NCI-H2196 (cell line): ENCODE results near the gene IFT122.

ENCODE experiments used
- DNase-seq: peaks from one replicate; lab custom pipeline; 2025; ENCODE audit not compliant: unreplicated experiment; lab: John Stamatoyannopoulos, UW

Gene IFT122

DNA sequence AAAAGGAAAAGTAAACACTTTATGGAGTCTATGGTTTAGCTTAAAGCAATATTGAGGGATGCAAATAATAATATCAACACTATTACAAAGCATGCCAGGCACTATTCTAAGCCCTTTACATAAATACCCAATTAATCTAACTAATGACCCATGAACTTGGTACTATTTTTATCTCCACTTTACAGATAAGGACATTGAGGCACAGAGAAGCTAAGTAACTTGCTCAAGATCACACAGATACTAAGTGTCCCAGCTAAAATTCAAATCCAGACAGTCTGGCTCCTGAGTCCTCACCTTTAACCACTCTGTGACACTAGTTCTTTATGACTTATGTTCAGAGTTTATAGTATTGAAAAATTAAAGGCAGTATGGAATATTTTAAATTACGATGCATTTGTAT lies 5.9 kb upstream of the IFT122 start:
- no peak for DNase-seq

DNA sequence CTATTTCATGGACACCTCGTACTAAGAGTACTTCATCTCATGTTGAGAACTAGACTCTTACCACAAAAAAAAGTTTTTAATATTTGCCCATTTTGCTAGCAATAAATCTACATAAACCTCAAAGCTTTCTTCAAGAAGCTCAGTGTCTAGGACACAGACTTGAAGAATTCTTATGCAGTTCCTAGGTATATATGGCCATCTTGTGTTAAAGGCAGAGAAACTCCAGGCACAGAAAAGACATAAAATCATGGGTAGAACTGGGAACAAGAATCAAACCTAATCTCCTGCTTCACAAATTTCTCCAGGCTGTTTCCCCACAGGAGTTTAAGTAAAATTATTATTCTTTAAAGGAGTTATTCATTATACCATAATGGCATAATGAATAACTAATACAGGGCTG lies 4.7 kb upstream of the IFT122 start:
- no peak for DNase-seq

DNA sequence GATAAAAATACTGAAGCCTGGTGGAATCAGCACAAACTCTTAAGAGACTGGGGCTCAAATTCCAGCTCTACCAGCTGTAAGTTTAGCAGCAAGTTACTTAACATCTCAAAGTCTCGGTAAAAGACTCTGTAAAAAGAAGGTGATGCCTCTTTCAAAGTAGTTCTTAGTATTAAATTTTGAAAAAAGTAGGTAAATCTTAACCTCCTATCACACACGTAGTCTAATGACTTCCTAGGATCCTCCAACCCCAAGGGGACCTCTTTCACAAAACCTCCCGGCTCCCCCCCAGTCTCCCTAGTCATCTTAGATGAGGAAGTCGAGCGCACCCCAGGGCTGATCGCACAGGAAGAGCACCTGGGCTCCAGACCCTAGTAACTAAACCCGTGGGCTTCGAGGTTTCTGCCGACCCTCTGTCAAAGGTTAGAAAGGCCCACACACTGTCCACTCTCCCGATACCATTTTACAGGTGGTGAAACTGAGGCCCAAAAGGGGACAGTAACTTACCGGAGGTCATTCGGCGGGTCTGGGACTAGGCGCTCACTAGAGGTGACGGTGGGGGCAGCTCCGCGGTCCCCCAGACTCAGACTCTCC lies 703 bp upstream of the IFT122 start:
- DNase-seq = no peak

DNA sequence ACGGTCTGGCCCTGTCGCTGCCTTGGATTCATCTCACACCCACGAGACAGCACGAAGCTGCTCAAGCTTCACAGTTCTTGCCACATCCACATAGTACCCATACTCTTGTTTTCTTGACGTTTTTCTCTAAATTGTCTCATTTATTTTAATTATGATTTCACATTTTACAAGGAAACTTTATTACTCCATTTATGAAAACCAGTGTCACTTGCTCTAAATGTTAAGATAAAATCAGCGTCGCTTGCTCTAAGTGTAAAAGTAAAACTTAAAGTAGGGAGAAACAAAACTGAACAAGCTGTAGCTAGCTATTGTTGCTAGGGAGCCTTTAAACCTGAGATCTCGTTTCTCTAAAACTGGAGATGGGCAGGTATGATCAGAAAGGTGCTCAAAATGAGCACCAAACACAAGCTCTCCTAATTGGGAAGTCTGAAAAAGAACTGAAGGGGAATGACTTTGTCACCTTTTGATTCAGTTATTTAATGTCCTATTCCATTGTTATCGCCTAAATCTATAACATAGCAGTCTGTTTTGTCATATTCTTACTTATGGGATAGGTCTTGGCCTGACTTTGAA lies 680 bp downstream of the IFT122 start:
- no peak for DNase-seq

DNA sequence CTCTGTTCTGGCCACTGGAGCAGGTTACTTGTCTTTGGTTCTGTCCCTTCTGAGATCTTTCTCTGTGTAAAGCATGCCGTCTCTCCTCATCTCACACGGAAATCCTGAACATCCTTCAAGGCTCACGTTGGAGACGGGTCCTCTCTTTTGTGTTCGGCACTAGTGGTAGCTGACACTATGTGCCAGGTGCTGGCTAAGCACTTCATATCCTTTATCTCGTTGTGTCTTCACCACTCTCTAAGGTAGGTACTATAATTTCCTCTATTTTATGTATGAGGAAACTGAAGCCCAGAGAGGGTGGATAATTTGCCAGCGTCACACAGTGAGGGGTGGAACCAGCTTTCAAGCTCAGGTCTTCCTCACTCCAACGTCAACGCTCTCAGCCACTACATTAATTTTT lies 1.2 kb downstream of the IFT122 start:
- no peak for DNase-seq

DNA sequence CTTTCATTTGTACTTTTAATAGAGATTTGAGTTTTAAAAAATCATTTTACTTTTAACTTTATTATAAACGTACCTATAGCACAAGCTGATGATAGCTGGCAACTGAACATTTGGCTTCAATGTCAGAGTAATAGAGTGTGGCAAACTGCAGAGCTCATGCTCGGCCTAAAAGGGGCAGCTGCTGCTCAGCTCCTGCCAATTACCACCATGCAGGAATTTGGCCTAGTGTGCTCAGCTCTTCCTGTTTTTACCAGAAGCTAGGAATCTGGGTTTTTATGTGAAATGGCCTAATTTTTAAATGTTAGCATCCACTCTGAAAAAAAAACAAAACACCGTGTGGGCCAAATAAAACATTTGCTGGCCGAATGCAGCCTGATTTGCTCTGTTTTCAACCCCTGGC lies 1.8 kb downstream of the IFT122 start:
- DNase-seq = no peak

DNA sequence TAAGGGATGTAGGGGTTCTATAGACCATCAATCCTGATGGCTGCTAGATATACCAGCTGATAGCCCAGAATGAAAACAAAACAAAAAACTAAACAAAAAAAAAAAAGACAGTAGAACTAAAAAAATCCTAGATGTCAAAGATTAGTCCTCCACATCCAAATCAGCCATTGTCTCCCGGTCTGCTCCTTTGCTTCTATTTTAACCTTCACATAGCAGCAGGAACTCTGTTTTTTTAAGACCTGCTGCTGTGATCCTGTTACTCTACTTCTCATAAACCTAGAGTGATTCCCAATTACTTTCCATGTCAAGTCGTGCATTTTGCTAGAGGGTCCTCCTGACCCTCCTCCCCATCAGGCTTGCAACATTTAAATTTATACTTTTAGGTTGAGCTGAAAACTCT lies 2.5 kb downstream of the IFT122 start:
- DNase-seq = no peak

DNA sequence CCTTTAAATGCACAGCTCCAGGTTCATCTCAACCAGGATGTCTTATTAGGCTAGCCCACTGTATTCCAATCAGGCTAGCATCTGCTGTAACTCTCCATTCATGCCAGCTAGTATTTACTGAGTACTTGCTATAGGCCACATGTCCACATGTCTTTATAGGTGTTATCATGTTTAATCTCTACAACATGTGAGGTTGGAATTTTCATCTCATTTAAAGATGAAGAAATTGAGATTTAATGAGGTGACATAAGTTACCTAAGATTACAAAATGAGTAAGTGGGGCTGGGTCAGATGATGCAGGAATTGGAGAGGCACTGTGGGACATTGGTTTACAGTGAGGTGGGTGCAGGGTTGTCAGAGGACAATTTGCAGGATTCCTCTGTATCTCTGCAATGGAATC lies 2.9 kb downstream of the IFT122 start:
- DNase-seq = no peak

DNA sequence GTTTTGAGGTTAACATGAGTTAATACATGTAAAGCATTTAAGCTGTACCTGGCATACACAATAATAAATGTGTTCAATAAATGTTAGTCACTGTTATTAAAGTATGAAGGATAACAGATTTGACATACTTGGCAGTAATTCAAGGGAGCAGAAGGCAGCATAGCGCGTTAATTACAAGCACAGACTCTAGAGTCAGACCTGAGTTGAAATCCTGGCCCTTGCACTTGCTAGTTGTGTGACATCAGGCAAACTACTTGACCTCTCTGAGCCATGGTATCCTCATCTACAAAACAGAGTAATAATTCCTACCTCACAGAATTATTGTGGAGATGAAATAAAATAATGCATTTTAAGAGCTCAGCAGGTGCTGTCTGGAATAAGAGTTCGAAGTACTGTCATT lies 5.4 kb downstream of the IFT122 start:
- no peak for DNase-seq

DNA sequence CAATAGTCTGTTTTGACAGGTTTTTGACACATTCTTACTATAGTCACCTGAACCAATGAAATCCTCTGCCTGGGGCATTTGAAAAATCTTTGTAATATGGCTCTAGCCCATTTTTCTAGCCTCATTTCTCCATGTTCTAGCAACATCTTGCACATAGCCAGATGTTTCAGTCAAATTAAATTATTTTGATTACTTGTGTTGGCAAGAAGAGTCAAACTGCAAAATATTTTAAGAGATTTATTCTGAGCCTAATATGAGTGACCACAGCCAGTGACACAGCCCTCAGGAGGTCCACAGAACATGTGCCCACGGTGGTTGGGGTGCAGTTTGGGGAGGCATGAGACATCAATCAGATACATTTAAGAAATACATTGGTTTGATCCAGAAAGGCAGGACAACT lies 6.9 kb downstream of the IFT122 start:
- no peak for DNase-seq

DNA sequence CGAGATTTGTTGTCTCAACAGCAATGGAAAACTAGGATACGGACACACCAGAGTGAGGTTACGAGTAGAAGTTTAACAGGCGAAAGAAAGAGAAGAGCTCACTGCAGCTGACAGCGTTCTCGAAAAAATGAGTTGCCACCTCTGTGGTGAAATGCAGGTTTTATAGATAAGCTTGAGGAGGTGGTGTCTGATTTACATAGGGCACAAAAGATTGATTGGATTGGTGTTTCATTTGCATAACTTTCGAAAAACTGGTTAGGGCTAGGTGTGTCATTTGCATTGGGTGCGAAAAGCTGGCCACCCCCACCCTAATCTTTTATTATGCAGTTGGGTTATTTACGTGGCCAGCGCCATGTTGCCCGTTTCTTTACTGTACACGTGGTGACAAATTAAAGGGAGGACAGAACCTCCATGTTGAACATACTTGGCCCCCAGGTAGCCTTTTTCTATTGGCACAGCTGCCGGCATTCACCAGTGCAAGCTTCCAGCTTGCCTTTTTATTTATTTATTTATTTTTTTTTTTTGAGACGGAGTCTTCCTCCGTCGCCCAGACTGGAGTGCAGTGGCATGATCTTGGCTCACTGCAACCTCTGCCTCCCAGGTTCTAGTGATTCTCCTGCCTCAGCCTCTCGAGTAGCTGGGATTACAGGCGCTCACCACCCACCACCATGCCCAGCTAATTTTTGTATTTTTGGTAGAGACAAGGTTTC lies 8.3 kb downstream of the IFT122 start:
- DNase-seq = no peak

DNA sequence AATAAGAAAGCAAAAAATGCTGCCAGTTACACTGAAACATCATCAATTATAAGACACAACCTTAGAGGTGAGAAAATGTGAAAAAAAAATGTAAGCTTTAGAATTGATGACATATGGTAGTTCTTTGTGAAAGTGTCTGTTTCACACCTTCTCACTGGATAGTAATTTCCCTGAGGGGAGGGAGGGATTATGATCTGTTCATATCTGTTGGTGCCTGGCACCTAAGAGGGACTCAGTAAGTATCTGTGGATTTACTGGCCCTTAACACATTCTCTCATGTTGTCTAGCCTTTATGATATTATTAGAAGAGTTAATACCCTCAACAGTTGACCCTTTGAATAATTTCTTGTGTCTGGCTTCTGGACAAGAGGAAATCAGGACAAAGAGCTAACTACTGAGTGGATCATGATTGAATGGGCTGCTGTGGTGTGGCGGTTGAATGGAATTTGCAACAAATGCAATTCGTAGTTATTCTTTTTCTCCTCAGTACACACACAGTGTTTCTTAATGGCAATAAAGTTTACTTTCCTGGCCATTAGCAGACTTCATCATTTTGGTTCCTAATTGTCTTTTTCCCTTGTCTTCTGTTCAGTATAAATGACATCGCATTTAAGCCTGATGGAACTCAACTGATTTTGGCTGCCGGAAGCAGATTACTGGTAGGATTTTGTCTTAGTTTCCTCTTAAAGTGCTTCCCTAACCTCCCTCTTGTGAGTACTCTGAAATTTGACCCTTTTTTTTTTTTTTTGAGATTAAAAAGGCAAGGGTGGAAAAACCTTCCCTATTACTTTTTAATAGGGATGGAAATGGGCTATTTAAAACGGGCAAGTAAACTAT lies 9.5 kb downstream of the IFT122 start:
- no peak for DNase-seq

DNA sequence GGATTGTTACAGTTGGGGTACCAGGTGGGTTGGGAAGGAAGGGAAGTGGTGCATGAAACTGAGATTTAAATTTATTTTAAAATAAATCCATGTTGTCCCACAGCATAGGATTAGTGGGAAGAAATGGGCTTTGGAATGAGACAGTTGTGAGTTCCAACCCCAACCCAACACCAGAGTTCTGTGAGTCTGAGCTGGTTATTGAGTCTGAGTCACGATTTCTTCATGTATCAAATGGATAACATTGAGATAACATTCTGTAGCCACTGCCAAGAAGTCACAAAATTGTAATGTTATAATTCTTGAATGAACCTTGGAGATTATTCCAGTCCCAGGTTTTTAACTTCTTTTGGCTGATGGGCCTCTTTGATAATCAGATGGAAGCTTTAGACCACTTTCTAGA lies 13.7 kb downstream of the IFT122 start:
- no peak for DNase-seq

DNA sequence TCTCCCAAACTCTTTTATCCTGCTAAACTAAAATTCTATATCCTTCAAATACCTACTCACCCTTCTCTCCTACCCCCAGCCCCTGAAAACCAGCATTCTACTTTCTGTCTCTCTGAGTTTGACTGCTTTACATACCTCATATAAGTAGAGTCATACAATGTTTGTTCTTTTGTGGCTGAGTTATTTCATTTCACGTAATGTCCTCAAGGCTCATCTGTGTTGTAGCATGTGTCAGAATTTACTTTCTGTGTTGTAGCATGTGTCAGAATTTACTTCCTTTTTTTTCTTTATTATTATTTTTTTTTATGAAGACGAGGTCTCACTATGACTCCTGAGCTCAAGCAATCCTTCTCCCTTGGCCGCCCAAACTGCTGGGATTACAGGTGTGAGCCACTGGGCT lies 20.1 kb downstream of the IFT122 start:
- no peak for DNase-seq

DNA sequence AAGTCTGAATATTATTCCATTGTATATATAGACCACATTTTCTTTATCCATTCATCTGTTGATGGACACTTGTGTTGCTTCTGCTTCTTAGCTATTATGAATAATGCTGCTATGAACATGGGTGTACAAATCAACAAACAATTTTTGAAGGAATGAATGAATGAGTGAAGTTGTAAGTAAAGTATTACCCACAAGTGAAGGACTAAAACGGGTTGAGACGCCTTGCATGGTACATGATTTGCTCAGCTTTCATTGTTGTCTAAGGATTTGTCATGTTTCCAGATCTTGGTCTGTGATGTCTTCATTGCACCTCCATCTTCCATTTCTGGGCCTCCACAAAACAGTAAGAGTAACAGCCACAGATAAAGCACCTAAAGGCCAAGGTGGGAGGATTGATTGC lies 20.5 kb downstream of the IFT122 start:
- no peak for DNase-seq

DNA sequence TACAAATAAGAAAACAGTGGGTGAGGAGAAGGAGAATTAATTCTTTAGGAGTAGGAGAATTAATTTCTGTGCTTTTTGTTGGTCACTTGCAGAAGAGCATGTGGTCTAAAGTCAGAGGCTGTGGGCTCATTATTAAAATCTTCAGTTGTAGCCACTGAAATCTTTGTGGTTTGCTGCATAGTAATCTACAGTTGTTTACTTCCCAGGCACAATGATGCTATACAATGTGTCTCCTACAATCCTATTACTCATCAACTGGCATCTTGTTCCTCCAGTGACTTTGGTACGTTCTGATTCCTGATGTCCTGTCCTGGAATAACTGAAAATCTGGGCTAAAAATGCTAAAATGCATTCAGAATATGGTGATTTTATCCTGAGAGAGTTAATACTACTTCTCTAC lies 21.0 kb downstream of the IFT122 start:
- no peak for DNase-seq

DNA sequence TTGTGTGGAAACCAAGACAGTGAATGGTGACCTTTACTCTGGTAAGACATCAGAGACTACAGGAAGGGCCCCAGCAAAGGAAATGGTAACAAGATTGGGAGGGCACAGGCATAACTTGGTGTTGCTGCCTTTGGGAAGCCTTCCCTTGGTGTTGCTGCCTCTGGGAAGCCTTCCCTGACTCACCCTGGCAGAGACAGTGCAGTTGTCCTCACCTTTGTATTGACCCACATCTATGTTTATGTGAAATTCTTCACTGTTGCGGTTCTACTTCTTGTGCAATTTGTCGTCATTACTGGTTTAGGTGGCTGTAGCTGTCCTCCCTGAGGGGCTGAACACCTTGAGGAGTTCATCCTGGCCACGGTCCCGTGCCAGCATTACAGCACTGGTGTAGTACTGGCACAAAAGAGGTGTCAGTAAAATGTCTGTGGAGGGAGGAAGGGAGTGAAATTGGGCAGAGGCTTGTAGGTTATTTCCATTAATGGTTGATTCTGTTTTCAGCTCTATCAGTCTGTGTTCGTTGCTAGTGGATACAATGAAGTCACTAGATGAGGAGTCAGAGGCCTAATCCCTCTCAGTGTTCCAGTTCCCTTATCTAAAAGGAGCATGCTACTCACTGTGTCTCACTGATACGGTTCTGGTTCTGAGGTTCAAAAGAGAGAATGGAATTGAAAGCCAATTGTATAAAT lies 21.6 kb downstream of the IFT122 start:
- no peak for DNase-seq

DNA sequence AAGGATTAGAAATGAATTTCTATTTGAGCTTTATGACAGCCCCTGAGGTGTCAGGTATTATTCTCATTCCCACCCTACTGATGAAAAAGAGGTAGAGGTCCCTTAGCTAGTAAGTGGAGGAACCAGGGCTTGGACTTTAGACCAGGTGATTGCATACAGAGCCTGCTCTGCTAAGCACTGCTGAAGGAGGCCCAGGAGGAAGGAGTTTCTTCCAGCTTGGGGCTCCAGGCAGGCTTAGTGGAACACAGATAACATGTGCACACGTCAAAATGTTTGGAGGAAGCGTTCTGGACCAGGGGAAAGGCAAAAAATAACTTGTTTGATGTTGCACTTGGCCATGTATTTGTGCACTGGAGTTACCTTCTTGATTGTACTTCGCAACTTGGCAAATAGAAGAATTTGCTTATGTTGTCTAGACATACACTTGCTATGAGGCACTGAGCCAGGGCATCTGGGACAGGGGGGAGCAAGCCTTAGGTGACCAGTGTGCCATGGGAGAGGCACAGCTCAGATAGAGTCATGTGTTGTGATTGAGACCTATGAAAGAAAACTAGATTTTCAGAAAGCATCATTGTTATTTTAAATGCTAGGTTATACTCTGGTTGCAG lies 22.4 kb downstream of the IFT122 start:
- DNase-seq = no peak

DNA sequence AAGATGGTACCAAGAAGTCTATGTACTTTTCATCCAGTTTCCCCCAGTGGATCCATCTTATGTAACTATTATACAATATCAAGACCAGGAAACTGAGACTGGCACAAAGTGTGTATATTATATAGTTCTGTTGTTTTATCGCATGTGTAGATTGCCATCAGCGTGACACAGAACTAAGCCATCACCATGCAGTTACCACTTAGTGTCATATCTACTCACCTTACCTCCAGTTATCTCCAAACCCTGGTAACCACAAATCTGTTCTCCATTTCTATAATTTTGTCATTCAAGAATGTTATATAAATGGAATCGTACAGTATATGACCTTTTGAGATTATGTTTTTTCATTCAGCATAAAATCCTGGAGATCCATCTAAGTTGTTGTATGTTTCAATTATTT lies 23.1 kb downstream of the IFT122 start:
- DNase-seq = no peak

DNA sequence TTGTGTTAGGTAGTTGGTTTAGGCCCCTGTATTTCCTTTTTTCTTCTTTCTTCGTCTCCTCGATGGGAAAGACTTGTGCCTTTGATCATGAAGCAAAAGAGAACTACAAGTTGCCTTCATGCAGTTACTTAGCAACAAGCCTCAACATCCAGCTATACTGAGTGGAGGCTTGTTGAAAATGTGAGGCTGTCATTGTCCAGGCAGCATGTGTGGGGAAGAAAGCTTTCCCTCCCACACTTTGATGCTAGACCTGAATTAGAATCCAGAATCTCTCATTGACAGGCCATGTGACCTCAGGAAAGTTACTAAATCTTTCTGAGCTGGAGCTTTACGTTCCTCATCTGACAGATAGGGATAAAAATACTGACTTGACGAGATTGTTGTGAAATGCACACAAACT lies 23.7 kb downstream of the IFT122 start:
- DNase-seq = no peak

DNA sequence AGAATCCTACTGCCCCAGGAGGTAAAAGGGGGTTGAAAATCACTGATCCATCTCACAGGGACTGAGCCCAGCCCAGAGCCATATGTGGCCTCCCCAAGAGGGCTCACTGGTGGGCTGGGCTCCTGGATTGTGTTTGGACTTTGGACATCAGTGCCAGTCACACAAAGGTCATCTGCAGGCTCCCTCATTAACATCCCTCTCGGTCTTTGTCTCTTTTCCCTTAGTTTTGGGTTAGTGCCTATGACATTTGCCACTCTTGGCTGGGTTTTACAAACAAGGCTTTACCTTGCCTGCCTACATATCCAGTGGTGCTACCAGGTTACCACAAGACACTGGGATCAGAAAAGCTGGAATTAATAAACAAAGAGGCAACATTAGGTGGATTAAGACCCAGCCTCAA lies 27.9 kb downstream of the IFT122 start:
- no peak for DNase-seq
